ENCODE measurements around the gene SLC4A4.

The SLC4A4 gene

GRCh38 chr4:71338846-71339593 is at the start of gene SLC4A4:
Gene SLC4A4 (plus strand): TSS chr4:71339020.
- no peak for DNase-seq

- DNase-seq: no peak
Measured at GRCh38 chr4:71290074-71290473, 48.7 kb upstream of the SLC4A4 start.

GRCh38 chr4:71290476-71290875 is 48.3 kb upstream of the SLC4A4 start:
- no peak for DNase-seq

- DNase-seq: no peak
Measured at GRCh38 chr4:71292228-71292627, 46.6 kb upstream of the SLC4A4 start.

- no peak for DNase-seq
Measured at GRCh38 chr4:71293705-71294104, 45.1 kb upstream of the SLC4A4 start.

- no peak for DNase-seq
Measured at GRCh38 chr4:71294301-71294700, 44.5 kb upstream of the SLC4A4 start.

GRCh38 chr4:71296945-71297344 is 41.9 kb upstream of the SLC4A4 start:
- no peak for DNase-seq

GRCh38 chr4:71300362-71300761 is 38.5 kb upstream of the SLC4A4 start:
- no peak for DNase-seq

- DNase-seq: no peak
Measured at GRCh38 chr4:71300964-71301363, 37.9 kb upstream of the SLC4A4 start.

GRCh38 chr4:71303287-71303686 is 35.5 kb upstream of the SLC4A4 start:
- DNase-seq: no peak

- no peak for DNase-seq
Measured at GRCh38 chr4:71303850-71304249, 35.0 kb upstream of the SLC4A4 start.

GRCh38 chr4:71304289-71304850 is 34.5 kb upstream of the SLC4A4 start:
- no peak for DNase-seq

GRCh38 chr4:71307729-71308128 is 31.1 kb upstream of the SLC4A4 start:
- no peak for DNase-seq

- no peak for DNase-seq
Measured at GRCh38 chr4:71322425-71322824, 16.4 kb upstream of the SLC4A4 start.

- DNase-seq: no peak
Measured at GRCh38 chr4:71333368-71333767, 5.5 kb upstream of the SLC4A4 start.

- DNase-seq: no peak
Measured at GRCh38 chr4:71333960-71334359, 4.9 kb upstream of the SLC4A4 start.

GRCh38 chr4:71334465-71334882 is 4.3 kb upstream of the SLC4A4 start:
- DNase-seq: no peak

- no peak for DNase-seq
Measured at GRCh38 chr4:71343670-71344466, 5.0 kb downstream of the SLC4A4 start.

GRCh38 chr4:71346710-71347109 is 7.9 kb downstream of the SLC4A4 start:
- DNase-seq: no peak

- DNase-seq: no peak
Measured at GRCh38 chr4:71348586-71348985, 9.8 kb downstream of the SLC4A4 start.

GRCh38 chr4:71355045-71355444 is 16.2 kb downstream of the SLC4A4 start:
- DNase-seq: no peak

GRCh38 chr4:71355971-71356370 is 17.2 kb downstream of the SLC4A4 start:
- DNase-seq: no peak

- no peak for DNase-seq
Measured at GRCh38 chr4:71356924-71357663, 18.3 kb downstream of the SLC4A4 start.

Data from NCI-H446 (cell line).